Gastrocnemius medialis (tissue), 4 donors: ENCODE measurements around the gene PRSS56. TPM values are rescaled to one million over a fixed set of nuclear protein-coding genes. Genes with fewer than 3 reads are reported as not detected.
A peak's percentile ranks its signal among the peaks of the same experiment; 100 is the strongest.

ENCODE experiments used
- ATAC-seq, 2 donors: fragments of 150-250 bp; one replicate each; pipeline ENCODE4 v1.9.1; 2016
- DNase-seq, 2 donors: peaks; one replicate each; pipeline ENCODE4 v3.0.0-alpha.2; 2019
- H3K27ac ChIP-seq, 4 donors: fragments of 200-600 bp; sonication (generic); 1 replicate in 1 of 4; 2 replicates in 3 of 4; pipeline ENCODE4 v1.5.1; 2016 to 2018; ENCODE audit warnings: mild to moderate bottlenecking in 2 of 4, moderate library complexity in 1 of 4
- H3K27me3 ChIP-seq, 3 donors: fragments of 200-600 bp; sonication (generic) in 2 of 3; 1 replicate in 1 of 3; 2 replicates in 2 of 3; pipeline versions ENCODE4 v1.5.1 to v1.6.0; 2016 to 2019; ENCODE audit warnings: mild to moderate bottlenecking in 1 of 3, moderate library complexity in 1 of 3
- H3K36me3 ChIP-seq, 2 donors: fragments of 200-600 bp; sonication (generic) in 1 of 2; one replicate each; pipeline ENCODE4 v1.5.1; 2017 to 2018
- H3K4me1 ChIP-seq, 2 donors: fragments of 200-600 bp; sonication (generic) in 1 of 2; one replicate each; pipeline ENCODE4 v1.5.1; 2016 to 2017; ENCODE audit warnings: mild to moderate bottlenecking in 2 of 2
- H3K4me3 ChIP-seq, 4 donors: fragments of 200-600 bp; sonication (generic) in 3 of 4; 1 replicate in 1 of 4; 2 replicates in 3 of 4; pipeline ENCODE4 v1.5.1; 2016 to 2019; ENCODE audit warnings: mild to moderate bottlenecking in 2 of 4
- H3K9me3 ChIP-seq, 3 donors: fragments of 200-600 bp; sonication (generic) in 2 of 3; 1 replicate in 1 of 3; 2 replicates in 2 of 3; pipeline ENCODE4 v1.5.1; 2016 to 2019
- POLR2A ChIP-seq, 2 donors: fragments of 450-650 bp; IDR thresholded peaks; one replicate each; pipeline ENCODE4 v1.6.1; 2017; ENCODE audit warnings: antibody characterized with exemption in 2 of 2, mild to moderate bottlenecking in 2 of 2, moderate library complexity in 2 of 2
- in situ Hi-C, 4 donors: fragments of 200-750 bp; cut with MboI; loops; one replicate each; pipeline versions ENCODE4 v1.15.0 to v1.8.0; 2017; ENCODE audit warnings: low sequenced_read_pairs in 4 of 4
- intact Hi-C: fragments of 100-400 bp; cut with DNase I; formaldehyde crosslinking; loops from one replicate; pipeline ENCODE4 v1.15.1; 2023; ENCODE audit warnings: low total_unique reads
- total RNA-seq, 4 donors: library from RNA; depleted of rRNA; stranded (reverse); fragments of >200 nt; gene quantifications; one replicate each; pipeline versions ENCODE4 v1.1.0 to v1.2.3, GENCODE V29; 2016
- TF ChIP-seq, protein P1 (sequence below), 5 experiments: fragments of 450-650 bp in 3 of 5; fragments of 200-600 bp in 2 of 5; sonication (generic) in 2 of 5; IDR thresholded peaks in 4 of 5; conservative IDR thresholded peaks in 1 of 5; 1 replicate in 4 of 5; 2 replicates in 1 of 5; pipeline ENCODE4 v1.5.1; 2016 to 2019; ENCODE audit warnings: antibody characterized with exemption in 5 of 5, mild to moderate bottlenecking in 3 of 5, moderate library complexity in 3 of 5

The PRSS56 gene
- total RNA-seq, 4 donors from 2014 or later, result 1.0 to 3.2 (median 2.2) TPM

DNA sequence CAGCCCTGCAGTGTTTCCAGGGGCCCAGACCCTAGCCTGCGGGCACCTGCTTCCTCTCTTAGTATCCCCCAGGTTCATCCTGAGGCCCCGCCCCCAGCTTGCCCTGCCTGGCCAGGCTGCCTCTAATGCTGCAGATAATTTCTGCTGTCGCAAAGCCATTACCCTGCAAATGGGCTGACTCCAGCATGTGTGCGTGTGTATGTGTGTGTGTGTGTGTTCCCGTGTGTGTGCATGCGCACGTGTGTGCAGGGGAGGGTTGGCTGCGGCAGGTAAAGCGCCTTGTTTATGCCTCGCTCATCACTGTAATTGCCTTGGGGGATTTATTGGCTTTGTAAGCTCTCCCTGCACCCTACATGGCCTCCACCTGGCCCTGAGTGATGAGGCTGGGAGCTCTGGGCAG is 7.6 kb upstream of the PRSS56 start:
- Histone ChIP-seq H3K27ac (no peak overlapping the region), H3K27me3 (no peaks in the 10 kb centered on the region), H3K36me3 (no peaks in the 10 kb centered on the region), H3K4me1 (peaks cover 26 to 27% of the 10 kb centered on the region in 2 donors), H3K4me3 (no peak overlapping the region), H3K9me3 (no peaks in the 10 kb centered on the region)
- TF ChIP-seq, protein P1, sequence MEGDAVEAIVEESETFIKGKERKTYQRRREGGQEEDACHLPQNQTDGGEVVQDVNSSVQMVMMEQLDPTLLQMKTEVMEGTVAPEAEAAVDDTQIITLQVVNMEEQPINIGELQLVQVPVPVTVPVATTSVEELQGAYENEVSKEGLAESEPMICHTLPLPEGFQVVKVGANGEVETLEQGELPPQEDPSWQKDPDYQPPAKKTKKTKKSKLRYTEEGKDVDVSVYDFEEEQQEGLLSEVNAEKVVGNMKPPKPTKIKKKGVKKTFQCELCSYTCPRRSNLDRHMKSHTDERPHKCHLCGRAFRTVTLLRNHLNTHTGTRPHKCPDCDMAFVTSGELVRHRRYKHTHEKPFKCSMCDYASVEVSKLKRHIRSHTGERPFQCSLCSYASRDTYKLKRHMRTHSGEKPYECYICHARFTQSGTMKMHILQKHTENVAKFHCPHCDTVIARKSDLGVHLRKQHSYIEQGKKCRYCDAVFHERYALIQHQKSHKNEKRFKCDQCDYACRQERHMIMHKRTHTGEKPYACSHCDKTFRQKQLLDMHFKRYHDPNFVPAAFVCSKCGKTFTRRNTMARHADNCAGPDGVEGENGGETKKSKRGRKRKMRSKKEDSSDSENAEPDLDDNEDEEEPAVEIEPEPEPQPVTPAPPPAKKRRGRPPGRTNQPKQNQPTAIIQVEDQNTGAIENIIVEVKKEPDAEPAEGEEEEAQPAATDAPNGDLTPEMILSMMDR (IDR thresholded peaks at IDR 0.05 in 4 of 5, conservative IDR thresholded peaks at IDR 0.05 in 1 of 5), result no peak
- no peak for TF ChIP-seq POLR2A (IDR thresholded peaks at IDR 0.05)
- in situ Hi-C loops (loop anchor here in 2 of 4 donors (10.0 to 25.0 kb wide), 2 partner anchors 58 to 600 kb away; partner anchors contain the start of gene ALPI (in 1 of the 2)), intact Hi-C loops (no loop called here)
- ATAC-seq, result no peak
- DNase-seq, result no peak

DNA sequence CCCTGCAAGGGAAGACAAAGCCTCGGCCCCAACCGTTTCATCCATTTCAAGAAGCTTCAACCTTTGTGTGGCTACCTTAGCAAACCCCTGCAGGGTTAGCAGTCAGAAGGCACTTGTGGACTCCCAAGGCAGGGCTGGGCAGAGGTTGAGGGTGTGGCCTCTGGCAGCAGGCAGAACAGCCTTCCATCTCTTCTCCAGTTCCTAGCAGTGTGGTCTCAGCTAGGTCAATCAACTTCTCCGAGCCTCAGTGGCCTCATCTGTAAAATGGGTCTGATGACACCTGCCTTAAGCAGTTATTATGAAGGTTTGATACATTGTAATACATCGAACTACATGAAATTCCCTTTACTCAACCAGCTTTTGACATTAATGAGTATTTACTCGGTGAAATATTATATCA is 6.8 kb upstream of the PRSS56 start:
- Histone ChIP-seq H3K36me3 (no peaks in the 10 kb centered on the region), H3K27ac (no peak overlapping the region), H3K27me3 (no peaks in the 10 kb centered on the region), H3K4me1 (peaks cover 26 to 27% of the 10 kb centered on the region in 2 donors), H3K4me3 (no peak overlapping the region), H3K9me3 (no peaks in the 10 kb centered on the region)
- no peak for DNase-seq
- intact Hi-C loops, result no loop called here
- in situ Hi-C loops, result loop anchor here in 2 of 4 donors (10.0 to 25.0 kb wide), 2 partner anchors 59 to 601 kb away; partner anchors contain the start of gene ALPI (in 1 of the 2)
- TF ChIP-seq POLR2A (IDR thresholded peaks at IDR 0.05), result no peak
- TF ChIP-seq, protein P1 (IDR thresholded peaks at IDR 0.05 in 4 of 5, conservative IDR thresholded peaks at IDR 0.05 in 1 of 5), result no peak
- ATAC-seq, result no peak

DNA sequence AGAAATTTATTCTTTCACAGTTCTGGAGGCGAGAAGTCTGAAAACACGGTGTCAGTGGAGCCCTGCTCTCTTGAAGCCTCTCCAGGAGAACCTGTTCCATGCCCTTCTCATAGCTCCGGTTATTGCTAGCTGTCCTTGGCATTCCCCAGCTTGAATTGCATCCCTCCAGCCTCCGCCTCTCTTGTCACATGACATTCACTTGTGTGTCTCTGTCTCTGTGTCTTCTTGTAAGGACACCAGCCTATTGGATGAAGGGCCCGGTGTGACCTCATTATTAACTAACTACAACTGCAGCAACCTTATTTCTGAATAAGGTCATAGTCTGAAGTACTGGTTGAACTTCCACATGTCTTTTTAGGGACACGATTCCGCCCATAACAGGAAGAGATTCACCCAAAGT is 4.5 kb upstream of the PRSS56 start:
- Histone ChIP-seq H3K36me3 (no peaks in the 10 kb centered on the region), H3K27me3 (no peaks in the 10 kb centered on the region), H3K9me3 (no peaks in the 10 kb centered on the region), H3K27ac (peak overlapping the region in 3 of 4 donors; percentile 33 to 61 (median 47)), H3K4me1 (peaks cover 26 to 27% of the 10 kb centered on the region in 2 donors), H3K4me3 (no peak overlapping the region)
- intact Hi-C loops (no loop called here), in situ Hi-C loops (loop anchor here in 2 of 4 donors (10.0 to 25.0 kb wide), 2 partner anchors 61 to 603 kb away; partner anchors contain the start of gene ALPI (in 1 of the 2))
- DNase-seq, result peak in 1 of 2 donors; percentile 40
- no peak for TF ChIP-seq POLR2A (IDR thresholded peaks at IDR 0.05)
- TF ChIP-seq, protein P1 (IDR thresholded peaks at IDR 0.05 in 4 of 5, conservative IDR thresholded peaks at IDR 0.05 in 1 of 5), result no peak
- peak; percentile 46 to 83 for ATAC-seq

DNA sequence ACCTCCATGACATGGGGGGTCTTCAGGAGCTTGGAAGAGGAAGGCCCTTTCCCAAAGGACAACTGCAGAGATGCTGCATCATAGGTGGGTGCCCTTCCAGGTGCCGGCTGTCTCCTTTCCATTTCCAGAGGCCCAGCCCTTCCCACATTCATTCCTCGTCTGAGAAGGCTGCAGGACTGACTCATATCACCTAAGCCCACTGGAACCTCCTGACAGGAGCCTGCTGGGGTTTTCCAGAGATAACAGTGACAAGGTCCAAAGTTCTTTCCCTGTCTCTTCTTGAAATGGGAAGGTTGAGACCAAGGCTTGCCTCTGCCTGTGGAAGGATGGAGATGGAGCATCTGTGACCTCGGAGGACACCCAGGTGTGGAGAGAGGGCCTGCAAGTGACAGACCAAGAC is 3.6 kb upstream of the PRSS56 start:
- Histone ChIP-seq H3K27me3 (no peaks in the 10 kb centered on the region), H3K4me3 (no peak overlapping the region), H3K27ac (no peak overlapping the region), H3K4me1 (peaks cover 23 to 26% of the 10 kb centered on the region in 2 donors), H3K36me3 (no peaks in the 10 kb centered on the region), H3K9me3 (no peaks in the 10 kb centered on the region)
- no peak for ATAC-seq
- in situ Hi-C loops (loop anchor here in 2 of 4 donors (10.0 to 25.0 kb wide), 2 partner anchors 62 to 604 kb away; partner anchors contain the start of gene ALPI (in 1 of the 2)), intact Hi-C loops (no loop called here)
- TF ChIP-seq, protein P1 (IDR thresholded peaks at IDR 0.05 in 4 of 5, conservative IDR thresholded peaks at IDR 0.05 in 1 of 5), result no peak
- no peak for TF ChIP-seq POLR2A (IDR thresholded peaks at IDR 0.05)
- DNase-seq, result no peak
